ENCODE measurements around the gene LPXN. TPM values are rescaled to one million over a fixed set of nuclear protein-coding genes. Genes with fewer than 3 reads are reported as not detected.

Gene LPXN
- total RNA-seq, 1 experiment from 2014 or later, result 2.1 TPM

DNA sequence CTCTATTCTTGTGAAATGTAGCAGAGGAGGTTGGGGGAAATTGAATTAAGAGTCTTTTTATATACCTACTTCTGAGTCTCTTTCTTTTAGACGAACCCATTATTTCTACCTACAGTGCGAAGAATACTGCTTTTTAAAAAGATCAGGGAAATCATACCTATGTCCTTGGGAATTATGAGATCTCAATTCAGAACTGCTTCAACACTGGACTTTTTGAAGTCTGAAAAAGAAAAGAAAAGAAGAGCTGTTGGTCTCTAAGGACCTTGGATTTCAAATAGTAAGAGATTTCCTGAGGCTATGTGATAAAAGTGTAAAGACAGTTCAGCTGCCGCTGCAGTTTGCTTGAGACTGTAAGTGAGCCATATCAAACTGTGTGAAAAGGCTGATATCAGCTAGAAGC is 64.0 kb downstream of the LPXN start:
- H3K4me1 Mint-ChIP-seq, result peaks cover 16% of the 10 kb centered on the region
- no peak overlapping the region for H3K27ac Mint-ChIP-seq
- H3K4me3 Mint-ChIP-seq, result no peak overlapping the region
- no peaks in the 10 kb centered on the region for H3K36me3 Mint-ChIP-seq
- TF ChIP-seq GRHL2 (CRISPR knock-in tag; IDR thresholded peaks at IDR 0.05; ENCODE audit: insufficient replicate concordance, severe bottlenecking), result no peak
- no peak for TF ChIP-seq ZBTB21 (CRISPR knock-in tag; IDR thresholded peaks at IDR 0.05; ENCODE audit: borderline replicate concordance)
- TF ChIP-seq, protein P1, sequence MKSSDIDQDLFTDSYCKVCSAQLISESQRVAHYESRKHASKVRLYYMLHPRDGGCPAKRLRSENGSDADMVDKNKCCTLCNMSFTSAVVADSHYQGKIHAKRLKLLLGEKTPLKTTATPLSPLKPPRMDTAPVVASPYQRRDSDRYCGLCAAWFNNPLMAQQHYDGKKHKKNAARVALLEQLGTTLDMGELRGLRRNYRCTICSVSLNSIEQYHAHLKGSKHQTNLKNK (CRISPR knock-in tag; IDR thresholded peaks at IDR 0.05), result no peak
- no peak for TF ChIP-seq SP1 (CRISPR knock-in tag; conservative IDR thresholded peaks at IDR 0.05)
- TF ChIP-seq GTF2I (CRISPR knock-in tag; conservative IDR thresholded peaks at IDR 0.05), result no peak
- TF ChIP-seq RELA (CRISPR knock-in tag; IDR thresholded peaks at IDR 0.05; ENCODE audit: borderline replicate concordance), result no peak
- POLR2A ChIA-PET, result no interaction called here
- no peak for ATAC-seq
- H3K27me3 Mint-ChIP-seq (ENCODE audit: low read depth), result no peaks in the 10 kb centered on the region
- H3K9me3 Mint-ChIP-seq, result no peaks in the 10 kb centered on the region
- CTCF ChIA-PET, result interaction anchor here (1.3 to 3.3 kb wide), 4 partner anchors 12 to 1166 kb away, joined by 3 to 36 read pairs (median 10); no protein-coding TSS in a partner anchor
- DNase-seq (ENCODE audit: low spot score), result no peak

DNA sequence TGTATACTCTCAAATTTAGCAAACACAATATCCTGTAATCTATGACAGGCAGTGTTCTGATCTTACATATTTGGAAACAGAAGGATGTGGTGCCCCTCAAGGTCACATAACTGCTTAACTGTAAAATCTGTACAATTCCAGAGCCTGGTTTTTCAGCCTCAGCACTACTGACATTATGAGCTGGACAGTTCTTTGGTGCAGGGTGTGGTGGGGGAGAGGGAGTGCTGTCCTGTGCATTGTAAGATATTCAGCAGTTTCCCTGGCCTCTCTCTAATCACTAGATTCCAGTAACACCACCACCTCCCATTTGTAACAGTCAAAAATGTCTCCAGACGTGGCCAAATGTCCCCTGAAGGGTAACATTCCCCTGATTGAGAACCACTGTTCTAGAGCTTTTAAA is 65.9 kb downstream of the LPXN start:
- ChIA-PET POLR2A (no interaction called here), CTCF (interaction anchor here (0.8 kb wide), 1 partner anchor 14 kb away, joined by 5 read pairs; no protein-coding TSS in a partner anchor)
- no peak for ATAC-seq
- Mint-ChIP-seq H3K27ac (no peak overlapping the region), H3K36me3 (no peaks in the 10 kb centered on the region), H3K4me1 (peaks cover 20% of the 10 kb centered on the region), H3K27me3 (ENCODE audit: low read depth) (no peaks in the 10 kb centered on the region; the same call in 1 of the 2 replicates), H3K4me3 (no peak overlapping the region), H3K9me3 (no peaks in the 10 kb centered on the region)
- DNase-seq (ENCODE audit: low spot score), result no peak
- TF ChIP-seq SMAD3 (CRISPR knock-in tag; IDR thresholded peaks at IDR 0.05; ENCODE audit: borderline replicate concordance) (no peak), GABPB1 (CRISPR knock-in tag; IDR thresholded peaks at IDR 0.05) (no peak), JAZF1 (CRISPR knock-in tag; IDR thresholded peaks at IDR 0.05) (no peak), NFATC4 (CRISPR knock-in tag; IDR thresholded peaks at IDR 0.05) (no peak), TEAD4 (CRISPR knock-in tag; IDR thresholded peaks at IDR 0.05) (no peak), TP53 (CRISPR knock-in tag; IDR thresholded peaks at IDR 0.05) (no peak), ZNF219 (CRISPR knock-in tag; IDR thresholded peaks at IDR 0.05; ENCODE audit: borderline replicate concordance) (no peak), ZNF121 (CRISPR knock-in tag; IDR thresholded peaks at IDR 0.05) (no peak)
- TF ChIP-seq, protein P2, sequence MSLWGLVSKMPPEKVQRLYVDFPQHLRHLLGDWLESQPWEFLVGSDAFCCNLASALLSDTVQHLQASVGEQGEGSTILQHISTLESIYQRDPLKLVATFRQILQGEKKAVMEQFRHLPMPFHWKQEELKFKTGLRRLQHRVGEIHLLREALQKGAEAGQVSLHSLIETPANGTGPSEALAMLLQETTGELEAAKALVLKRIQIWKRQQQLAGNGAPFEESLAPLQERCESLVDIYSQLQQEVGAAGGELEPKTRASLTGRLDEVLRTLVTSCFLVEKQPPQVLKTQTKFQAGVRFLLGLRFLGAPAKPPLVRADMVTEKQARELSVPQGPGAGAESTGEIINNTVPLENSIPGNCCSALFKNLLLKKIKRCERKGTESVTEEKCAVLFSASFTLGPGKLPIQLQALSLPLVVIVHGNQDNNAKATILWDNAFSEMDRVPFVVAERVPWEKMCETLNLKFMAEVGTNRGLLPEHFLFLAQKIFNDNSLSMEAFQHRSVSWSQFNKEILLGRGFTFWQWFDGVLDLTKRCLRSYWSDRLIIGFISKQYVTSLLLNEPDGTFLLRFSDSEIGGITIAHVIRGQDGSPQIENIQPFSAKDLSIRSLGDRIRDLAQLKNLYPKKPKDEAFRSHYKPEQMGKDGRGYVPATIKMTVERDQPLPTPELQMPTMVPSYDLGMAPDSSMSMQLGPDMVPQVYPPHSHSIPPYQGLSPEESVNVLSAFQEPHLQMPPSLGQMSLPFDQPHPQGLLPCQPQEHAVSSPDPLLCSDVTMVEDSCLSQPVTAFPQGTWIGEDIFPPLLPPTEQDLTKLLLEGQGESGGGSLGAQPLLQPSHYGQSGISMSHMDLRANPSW (CRISPR knock-in tag; conservative IDR thresholded peaks at IDR 0.05; ENCODE audit: low read depth), result no peak
- TF ChIP-seq, protein P3, sequence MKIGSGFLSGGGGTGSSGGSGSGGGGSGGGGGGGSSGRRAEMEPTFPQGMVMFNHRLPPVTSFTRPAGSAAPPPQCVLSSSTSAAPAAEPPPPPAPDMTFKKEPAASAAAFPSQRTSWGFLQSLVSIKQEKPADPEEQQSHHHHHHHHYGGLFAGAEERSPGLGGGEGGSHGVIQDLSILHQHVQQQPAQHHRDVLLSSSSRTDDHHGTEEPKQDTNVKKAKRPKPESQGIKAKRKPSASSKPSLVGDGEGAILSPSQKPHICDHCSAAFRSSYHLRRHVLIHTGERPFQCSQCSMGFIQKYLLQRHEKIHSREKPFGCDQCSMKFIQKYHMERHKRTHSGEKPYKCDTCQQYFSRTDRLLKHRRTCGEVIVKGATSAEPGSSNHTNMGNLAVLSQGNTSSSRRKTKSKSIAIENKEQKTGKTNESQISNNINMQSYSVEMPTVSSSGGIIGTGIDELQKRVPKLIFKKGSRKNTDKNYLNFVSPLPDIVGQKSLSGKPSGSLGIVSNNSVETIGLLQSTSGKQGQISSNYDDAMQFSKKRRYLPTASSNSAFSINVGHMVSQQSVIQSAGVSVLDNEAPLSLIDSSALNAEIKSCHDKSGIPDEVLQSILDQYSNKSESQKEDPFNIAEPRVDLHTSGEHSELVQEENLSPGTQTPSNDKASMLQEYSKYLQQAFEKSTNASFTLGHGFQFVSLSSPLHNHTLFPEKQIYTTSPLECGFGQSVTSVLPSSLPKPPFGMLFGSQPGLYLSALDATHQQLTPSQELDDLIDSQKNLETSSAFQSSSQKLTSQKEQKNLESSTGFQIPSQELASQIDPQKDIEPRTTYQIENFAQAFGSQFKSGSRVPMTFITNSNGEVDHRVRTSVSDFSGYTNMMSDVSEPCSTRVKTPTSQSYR (CRISPR knock-in tag; IDR thresholded peaks at IDR 0.05), result no peak
- TF ChIP-seq, protein P4, sequence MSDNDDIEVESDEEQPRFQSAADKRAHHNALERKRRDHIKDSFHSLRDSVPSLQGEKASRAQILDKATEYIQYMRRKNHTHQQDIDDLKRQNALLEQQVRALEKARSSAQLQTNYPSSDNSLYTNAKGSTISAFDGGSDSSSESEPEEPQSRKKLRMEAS (CRISPR knock-in tag; IDR thresholded peaks at IDR 0.05), result no peak
- TF ChIP-seq, protein P5, sequence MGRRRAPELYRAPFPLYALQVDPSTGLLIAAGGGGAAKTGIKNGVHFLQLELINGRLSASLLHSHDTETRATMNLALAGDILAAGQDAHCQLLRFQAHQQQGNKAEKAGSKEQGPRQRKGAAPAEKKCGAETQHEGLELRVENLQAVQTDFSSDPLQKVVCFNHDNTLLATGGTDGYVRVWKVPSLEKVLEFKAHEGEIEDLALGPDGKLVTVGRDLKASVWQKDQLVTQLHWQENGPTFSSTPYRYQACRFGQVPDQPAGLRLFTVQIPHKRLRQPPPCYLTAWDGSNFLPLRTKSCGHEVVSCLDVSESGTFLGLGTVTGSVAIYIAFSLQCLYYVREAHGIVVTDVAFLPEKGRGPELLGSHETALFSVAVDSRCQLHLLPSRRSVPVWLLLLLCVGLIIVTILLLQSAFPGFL (CRISPR knock-in tag; IDR thresholded peaks at IDR 0.05; ENCODE audit: borderline replicate concordance), result no peak
- TF ChIP-seq, protein P6, sequence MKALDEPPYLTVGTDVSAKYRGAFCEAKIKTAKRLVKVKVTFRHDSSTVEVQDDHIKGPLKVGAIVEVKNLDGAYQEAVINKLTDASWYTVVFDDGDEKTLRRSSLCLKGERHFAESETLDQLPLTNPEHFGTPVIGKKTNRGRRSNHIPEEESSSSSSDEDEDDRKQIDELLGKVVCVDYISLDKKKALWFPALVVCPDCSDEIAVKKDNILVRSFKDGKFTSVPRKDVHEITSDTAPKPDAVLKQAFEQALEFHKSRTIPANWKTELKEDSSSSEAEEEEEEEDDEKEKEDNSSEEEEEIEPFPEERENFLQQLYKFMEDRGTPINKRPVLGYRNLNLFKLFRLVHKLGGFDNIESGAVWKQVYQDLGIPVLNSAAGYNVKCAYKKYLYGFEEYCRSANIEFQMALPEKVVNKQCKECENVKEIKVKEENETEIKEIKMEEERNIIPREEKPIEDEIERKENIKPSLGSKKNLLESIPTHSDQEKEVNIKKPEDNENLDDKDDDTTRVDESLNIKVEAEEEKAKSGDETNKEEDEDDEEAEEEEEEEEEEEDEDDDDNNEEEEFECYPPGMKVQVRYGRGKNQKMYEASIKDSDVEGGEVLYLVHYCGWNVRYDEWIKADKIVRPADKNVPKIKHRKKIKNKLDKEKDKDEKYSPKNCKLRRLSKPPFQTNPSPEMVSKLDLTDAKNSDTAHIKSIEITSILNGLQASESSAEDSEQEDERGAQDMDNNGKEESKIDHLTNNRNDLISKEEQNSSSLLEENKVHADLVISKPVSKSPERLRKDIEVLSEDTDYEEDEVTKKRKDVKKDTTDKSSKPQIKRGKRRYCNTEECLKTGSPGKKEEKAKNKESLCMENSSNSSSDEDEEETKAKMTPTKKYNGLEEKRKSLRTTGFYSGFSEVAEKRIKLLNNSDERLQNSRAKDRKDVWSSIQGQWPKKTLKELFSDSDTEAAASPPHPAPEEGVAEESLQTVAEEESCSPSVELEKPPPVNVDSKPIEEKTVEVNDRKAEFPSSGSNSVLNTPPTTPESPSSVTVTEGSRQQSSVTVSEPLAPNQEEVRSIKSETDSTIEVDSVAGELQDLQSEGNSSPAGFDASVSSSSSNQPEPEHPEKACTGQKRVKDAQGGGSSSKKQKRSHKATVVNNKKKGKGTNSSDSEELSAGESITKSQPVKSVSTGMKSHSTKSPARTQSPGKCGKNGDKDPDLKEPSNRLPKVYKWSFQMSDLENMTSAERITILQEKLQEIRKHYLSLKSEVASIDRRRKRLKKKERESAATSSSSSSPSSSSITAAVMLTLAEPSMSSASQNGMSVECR (CRISPR knock-in tag; IDR thresholded peaks at IDR 0.05; ENCODE audit: borderline replicate concordance), result no peak
